Activated gamma-delta T cell treated with Interleukin-2 at 50 U/mL for 16 hours (primary cell): ENCODE measurements around the gene NRG3.

Experiments used
- DNase-seq: peaks from one replicate; pipeline ENCODE4 v3.0.0-alpha.2; 2020

NRG3 gene

GRCh38 chr10:81885491-81885890 lies 10.5 kb downstream of the NRG3 start:
- no peak for DNase-seq

GRCh38 chr10:81886939-81887338 lies 11.9 kb downstream of the NRG3 start:
- DNase-seq: no peak

GRCh38 chr10:81889181-81889769 lies 14.3 kb downstream of the NRG3 start:
- DNase-seq: no peak

GRCh38 chr10:81894616-81895015 lies 19.6 kb downstream of the NRG3 start:
- DNase-seq: no peak

GRCh38 chr10:81898518-81898917 lies 23.5 kb downstream of the NRG3 start:
- no peak for DNase-seq

GRCh38 chr10:81900989-81901388 lies 26.0 kb downstream of the NRG3 start:
- no peak for DNase-seq

- no peak for DNase-seq
Measured at GRCh38 chr10:81903472-81903871, 28.5 kb downstream of the NRG3 start.

GRCh38 chr10:81905161-81905560 lies 30.2 kb downstream of the NRG3 start:
- no peak for DNase-seq

GRCh38 chr10:81909453-81909852 lies 34.5 kb downstream of the NRG3 start:
- no peak for DNase-seq

- no peak for DNase-seq
Measured at GRCh38 chr10:81911328-81911727, 36.3 kb downstream of the NRG3 start.

- DNase-seq: no peak
Measured at GRCh38 chr10:81914736-81915503, 39.9 kb downstream of the NRG3 start.

- DNase-seq: no peak
Measured at GRCh38 chr10:81915504-81915897, 40.5 kb downstream of the NRG3 start.

- DNase-seq: no peak
Measured at GRCh38 chr10:81917666-81918065, 42.7 kb downstream of the NRG3 start.

- no peak for DNase-seq
Measured at GRCh38 chr10:81918766-81919165, 43.8 kb downstream of the NRG3 start.

- no peak for DNase-seq
Measured at GRCh38 chr10:81920213-81920829, 45.3 kb downstream of the NRG3 start.

- no peak for DNase-seq
Measured at GRCh38 chr10:81928119-81928518, 53.1 kb downstream of the NRG3 start.

- DNase-seq: no peak
Measured at GRCh38 chr10:81943583-81943982, 68.6 kb downstream of the NRG3 start.

GRCh38 chr10:81944609-81945008 lies 69.6 kb downstream of the NRG3 start:
- no peak for DNase-seq

- no peak for DNase-seq
Measured at GRCh38 chr10:81949283-81949682, 74.3 kb downstream of the NRG3 start.

- no peak for DNase-seq
Measured at GRCh38 chr10:81950358-81950757, 75.4 kb downstream of the NRG3 start.

GRCh38 chr10:81953420-81953819 lies 78.4 kb downstream of the NRG3 start:
- no peak for DNase-seq

GRCh38 chr10:81957976-81958375 lies 83.0 kb downstream of the NRG3 start:
- DNase-seq: no peak

GRCh38 chr10:81959016-81959415 lies 84.0 kb downstream of the NRG3 start:
- no peak for DNase-seq

GRCh38 chr10:81961451-81962184 lies 86.6 kb downstream of the NRG3 start:
- DNase-seq: no peak
